Lung (tissue), 12 donors: ENCODE data around the gene KRTAP1-1. TPM values are rescaled to one million over a fixed set of nuclear protein-coding genes. Genes with fewer than 3 reads are reported as not detected.

ENCODE experiments used
- ATAC-seq: fragments of 200-7000 bp; cut with Tn5 transposase; one replicate; pipeline ENCODE4 v1.9.1; 2020; ENCODE audit warnings: moderate number of reproducible peaks; ENCODE audit not compliant: insufficient read depth, low FRiP score
- DNase-seq, 3 donors: peaks; one replicate each; pipeline ENCODE4 v3.0.0-alpha.2; 2013 to 2017
- H3K27ac ChIP-seq, 2 donors: one replicate each; pipeline ENCODE4 v1.5.1; 2013; ENCODE audit warnings: mild to moderate bottlenecking in 2 of 2, moderate library complexity in 2 of 2, control low read depth in 1 of 2, inconsistent platforms in 1 of 2, low read depth in 1 of 2, low read length in 1 of 2
- H3K27me3 ChIP-seq, 3 donors: one replicate each; pipeline ENCODE4 v1.5.1; 2013; ENCODE audit warnings: low read length in 2 of 3; ENCODE audit not compliant: control insufficient read depth in 3 of 3, insufficient read depth in 3 of 3
- H3K36me3 ChIP-seq, 4 donors: one replicate each; pipeline ENCODE4 v1.5.1; 2013; ENCODE audit warnings: low read length in 4 of 4, mild to moderate bottlenecking in 1 of 4, moderate library complexity in 1 of 4; ENCODE audit not compliant: control insufficient read depth in 4 of 4, insufficient read depth in 4 of 4
- H3K4me1 ChIP-seq, 5 donors: one replicate each; pipeline ENCODE4 v1.5.1; 2013; ENCODE audit warnings: low read length in 5 of 5, mild to moderate bottlenecking in 2 of 5, moderate library complexity in 1 of 5; ENCODE audit not compliant: control insufficient read depth in 5 of 5, insufficient read depth in 5 of 5
- H3K4me3 ChIP-seq: one replicate; pipeline ENCODE4 v1.5.1; 2013; ENCODE audit warnings: mild to moderate bottlenecking, control low read depth, moderate library complexity
- H3K9ac ChIP-seq, 2 donors: one replicate each; pipeline ENCODE4 v1.5.1; 2013; ENCODE audit warnings: low read length in 2 of 2, control low read depth in 1 of 2; ENCODE audit not compliant: insufficient read depth in 1 of 2
- H3K9me3 ChIP-seq, 4 donors: one replicate each; pipeline ENCODE4 v1.5.1; 2013; ENCODE audit warnings: low read length in 3 of 4, mild to moderate bottlenecking in 1 of 4, moderate library complexity in 1 of 4; ENCODE audit not compliant: control insufficient read depth in 4 of 4, insufficient read depth in 3 of 4
- CTCF ChIP-seq: IDR thresholded peaks from 2 replicates; pipeline ENCODE4 v1.5.1; 2012; ENCODE audit warnings: mild to moderate bottlenecking; ENCODE audit errors: control extremely low read depth, extremely low read depth
- WGBS, 2 donors: extraction: QIAGEN DNeasy Blood & Tissue Kit; methylation state at CpG; one replicate each; pipeline ENCODE4 v1.1.7; 2013; 5-methylcytosine and 5-hydroxymethylcytosine counted together
- polyA plus RNA-seq, 2 donors: library from polyadenylated mRNA; stranded (reverse); fragments of 200-250 nt; gene quantifications; one replicate each; pipeline ENCODE4 v1.2.1, GENCODE V29; 2013
- total RNA-seq, 2 donors: library from RNA; depleted of rRNA in 1 of 2; stranded (reverse); fragments of >200 nt in 1 of 2; gene quantifications; one replicate each; pipeline ENCODE4 v1.2.1, GENCODE V29; 2014 to 2021
- donor health status: control.
- donor health status: control.
- donor health status: Bipolar disorder and iron deficiency.
- donor health status: healthy.
- donor health status: DM: yes; HTN: yes; CAD: no.

Gene KRTAP1-1
- total and polyA plus RNA-seq, 4 donors, result not detected

DNA sequence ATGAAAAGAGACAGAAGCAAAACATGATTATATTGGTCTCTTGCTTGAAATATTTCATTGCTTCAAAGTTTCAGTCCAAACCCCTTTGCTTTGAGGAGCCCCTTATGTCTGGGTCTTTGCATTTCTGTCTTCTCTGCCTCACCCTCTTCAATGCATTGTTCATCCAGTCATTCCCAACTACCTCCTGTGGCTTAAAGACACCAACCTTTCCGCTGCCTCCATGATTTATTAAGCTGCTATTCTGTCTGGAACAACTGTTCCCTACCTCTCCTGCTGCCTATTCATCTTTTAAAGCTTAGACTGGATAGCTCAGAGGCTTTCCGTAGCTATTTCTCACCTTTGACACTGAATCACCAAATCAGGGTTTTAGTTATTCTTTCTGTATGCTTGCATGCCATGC lies 43.9 kb downstream of the KRTAP1-1 start:
- TF ChIP-seq CTCF, result no peak
- H3K27ac ChIP-seq, result no peak overlapping the region
- ATAC-seq (no peak), DNase-seq (no peak)
- 64 to 85% methylated on average over 2 of the region's 2 CpGs for WGBS, 2 donors
- H3K9me3 ChIP-seq, result no peaks in the 10 kb centered on the region
- H3K36me3 ChIP-seq, result no peaks in the 10 kb centered on the region
- peaks cover 0 to 2% (median 2%) of the 10 kb centered on the region in 3 donors for H3K27me3 ChIP-seq
- H3K4me1 ChIP-seq, result no peaks in the 10 kb centered on the region
- H3K9ac ChIP-seq, result no peak overlapping the region
- H3K4me3 ChIP-seq, result no peak overlapping the region

GRCh38 chr17:40996829-40997228 lies 44.4 kb downstream of the KRTAP1-1 start:
- peaks cover 0 to 2% (median 2%) of the 10 kb centered on the region in 3 donors for H3K27me3 ChIP-seq
- 82 to 92% methylated on average over 4 of the region's 4 CpGs for WGBS, 2 donors

DNA sequence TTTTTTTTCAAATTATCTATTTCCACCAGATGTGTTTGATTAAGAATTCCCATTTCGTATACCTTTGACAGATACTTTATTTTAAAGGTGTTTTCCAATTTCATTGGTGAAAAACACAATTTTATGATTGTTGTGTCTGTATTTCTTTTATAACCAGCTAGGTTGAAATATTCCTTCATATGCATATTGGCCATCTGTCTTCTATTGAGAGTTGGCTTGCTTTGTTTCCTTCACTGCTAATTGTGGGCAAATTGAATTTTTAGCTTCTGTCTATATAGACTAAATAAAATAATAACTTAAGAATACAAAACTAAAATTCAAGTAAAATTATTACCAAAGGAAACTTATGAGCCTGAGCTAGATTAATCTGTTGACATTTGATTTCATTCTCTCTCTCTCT lies 46.1 kb downstream of the KRTAP1-1 start:
- ATAC-seq, result no peak
- TF ChIP-seq CTCF, result no peak
- DNase-seq, result no peak
- no peak overlapping the region for H3K27ac ChIP-seq
- peaks cover 0 to 2% (median 2%) of the 10 kb centered on the region in 3 donors for H3K27me3 ChIP-seq
- H3K9ac ChIP-seq, result no peak overlapping the region
- no peak overlapping the region for H3K4me3 ChIP-seq
- no peaks in the 10 kb centered on the region for H3K4me1 ChIP-seq
- no peaks in the 10 kb centered on the region for H3K36me3 ChIP-seq
- peaks cover 0 to 4% (median 0%) of the 10 kb centered on the region in 4 donors for H3K9me3 ChIP-seq
- WGBS, 2 donors, result 59 to 65% methylated on average over 1 of the region's 1 CpG

More at GRCh38 chr17:40996829-40997228, 44.4 kb downstream of the KRTAP1-1 start:
- Histone ChIP-seq H3K36me3 (no peaks in the 10 kb centered on the region), H3K4me3 (no peak overlapping the region), H3K4me1 (no peaks in the 10 kb centered on the region), H3K27ac (no peak overlapping the region), H3K9ac (no peak overlapping the region), H3K9me3 (no peaks in the 10 kb centered on the region)
- no peak for TF ChIP-seq CTCF
- ATAC-seq (no peak), DNase-seq (no peak)

DNA sequence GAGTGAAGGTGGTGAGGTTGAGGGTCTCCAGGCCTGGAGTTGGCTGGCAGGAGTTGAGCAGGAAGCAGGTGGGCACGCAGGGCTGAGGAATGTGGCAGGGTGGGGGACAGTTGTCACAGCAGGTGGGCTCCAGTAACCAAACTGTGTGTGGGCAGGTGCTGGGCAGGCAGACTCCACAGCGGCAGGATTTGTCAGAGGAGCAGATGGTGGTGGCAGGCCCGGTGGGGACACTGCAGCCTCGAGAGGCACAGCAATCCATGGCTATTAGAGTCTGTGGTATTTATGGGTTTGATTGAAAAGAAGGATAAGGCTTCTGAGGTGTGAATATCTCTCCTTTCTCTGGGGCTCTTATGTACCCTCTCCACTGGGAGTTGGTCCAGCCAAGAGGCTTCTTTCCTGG lies 47.4 kb downstream of the KRTAP1-1 start, which contains the start of gene KRTAP3-3:
KRTAP3-3 (minus strand) TSS at position 326 of the 400 bp plus-strand sequence; CDS start at position 259, 67 bp downstream.
- no peak for TF ChIP-seq CTCF
- Histone ChIP-seq H3K4me1 (no peaks in the 10 kb centered on the region), H3K36me3 (no peaks in the 10 kb centered on the region), H3K27ac (no peak within 1 kb of the TSS), H3K27me3 (peaks cover 0 to 2% (median 2%) of the 10 kb centered on the region in 3 donors), H3K9me3 (peaks cover 0 to 4% (median 0%) of the 10 kb centered on the region in 4 donors), H3K9ac (no peak within 1 kb of the TSS), H3K4me3 (no peak within 1 kb of the TSS)
- 58 to 59% methylated on average over 4 of the region's 4 CpGs for WGBS, 2 donors
- ATAC-seq, result no peak
- no peak for DNase-seq
